ENCODE data around the gene FBXO8. TPM values are rescaled to one million over a fixed set of nuclear protein-coding genes. Genes with fewer than 3 reads are reported as not detected.

Gene FBXO8
- total RNA-seq, 1 donor from 2014 or later, result 14.4 TPM

GRCh38 chr4:174230148-174230547 lies 53.3 kb downstream of the FBXO8 start:
- no peaks in the 10 kb centered on the region for H3K27me3 ChIP-seq (ENCODE audit: control insufficient read depth, insufficient read depth, low read length)
- no peak overlapping the region for H3K4me3 ChIP-seq (ENCODE audit: low read depth, low read length)
- DNase-seq (ENCODE audit: low read depth), result no peak
- TF ChIP-seq, protein P1, sequence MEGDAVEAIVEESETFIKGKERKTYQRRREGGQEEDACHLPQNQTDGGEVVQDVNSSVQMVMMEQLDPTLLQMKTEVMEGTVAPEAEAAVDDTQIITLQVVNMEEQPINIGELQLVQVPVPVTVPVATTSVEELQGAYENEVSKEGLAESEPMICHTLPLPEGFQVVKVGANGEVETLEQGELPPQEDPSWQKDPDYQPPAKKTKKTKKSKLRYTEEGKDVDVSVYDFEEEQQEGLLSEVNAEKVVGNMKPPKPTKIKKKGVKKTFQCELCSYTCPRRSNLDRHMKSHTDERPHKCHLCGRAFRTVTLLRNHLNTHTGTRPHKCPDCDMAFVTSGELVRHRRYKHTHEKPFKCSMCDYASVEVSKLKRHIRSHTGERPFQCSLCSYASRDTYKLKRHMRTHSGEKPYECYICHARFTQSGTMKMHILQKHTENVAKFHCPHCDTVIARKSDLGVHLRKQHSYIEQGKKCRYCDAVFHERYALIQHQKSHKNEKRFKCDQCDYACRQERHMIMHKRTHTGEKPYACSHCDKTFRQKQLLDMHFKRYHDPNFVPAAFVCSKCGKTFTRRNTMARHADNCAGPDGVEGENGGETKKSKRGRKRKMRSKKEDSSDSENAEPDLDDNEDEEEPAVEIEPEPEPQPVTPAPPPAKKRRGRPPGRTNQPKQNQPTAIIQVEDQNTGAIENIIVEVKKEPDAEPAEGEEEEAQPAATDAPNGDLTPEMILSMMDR (IDR thresholded peaks at IDR 0.05; ENCODE audit: insufficient read depth, low read length, poor library complexity, severe bottlenecking), result no peak
- no peaks in the 10 kb centered on the region for H3K36me3 ChIP-seq (ENCODE audit: control insufficient read depth, insufficient read depth, low read length)

DNA sequence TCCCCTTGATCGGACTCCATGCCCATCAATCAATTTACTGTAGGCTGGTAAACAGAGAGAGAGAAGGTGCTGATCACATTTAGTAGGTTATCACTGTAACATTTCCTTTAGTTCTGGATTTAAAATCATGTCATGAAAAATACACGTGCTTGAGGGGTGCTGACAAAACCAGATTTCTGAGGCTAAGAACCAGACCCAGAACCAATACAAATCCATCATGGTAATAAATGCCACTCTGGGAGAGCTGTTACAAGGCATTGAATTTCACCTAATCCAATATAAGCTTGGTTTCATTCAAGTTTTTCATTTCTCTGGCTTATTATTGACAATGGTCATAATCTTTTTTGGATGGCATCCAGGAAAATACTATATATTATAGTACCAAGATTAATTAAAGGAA lies 54.5 kb downstream of the FBXO8 start:
- no peak for DNase-seq (ENCODE audit: low read depth)
- no peaks in the 10 kb centered on the region for H3K27me3 ChIP-seq (ENCODE audit: control insufficient read depth, insufficient read depth, low read length)
- TF ChIP-seq, protein P1 (IDR thresholded peaks at IDR 0.05; ENCODE audit: insufficient read depth, low read length, poor library complexity, severe bottlenecking), result no peak
- no peak overlapping the region for H3K4me3 ChIP-seq (ENCODE audit: low read depth, low read length)
- H3K36me3 ChIP-seq (ENCODE audit: control insufficient read depth, insufficient read depth, low read length), result no peaks in the 10 kb centered on the region

- no peak for DNase-seq (ENCODE audit: low read depth)
- Histone ChIP-seq H3K4me3 (ENCODE audit: low read depth, low read length) (no peak overlapping the region), H3K27me3 (ENCODE audit: control insufficient read depth, insufficient read depth, low read length) (no peaks in the 10 kb centered on the region), H3K36me3 (ENCODE audit: control insufficient read depth, insufficient read depth, low read length) (no peaks in the 10 kb centered on the region)
- TF ChIP-seq, protein P1 (IDR thresholded peaks at IDR 0.05; ENCODE audit: insufficient read depth, low read length, poor library complexity, severe bottlenecking), result no peak
Observed at GRCh38 chr4:174225349-174226049, 58.0 kb downstream of the FBXO8 start.

GRCh38 chr4:174224550-174224949 lies 58.9 kb downstream of the FBXO8 start:
- TF ChIP-seq, protein P1 (IDR thresholded peaks at IDR 0.05; ENCODE audit: insufficient read depth, low read length, poor library complexity, severe bottlenecking), result no peak
- Histone ChIP-seq H3K4me3 (ENCODE audit: low read depth, low read length) (no peak overlapping the region), H3K36me3 (ENCODE audit: control insufficient read depth, insufficient read depth, low read length) (no peaks in the 10 kb centered on the region), H3K27me3 (ENCODE audit: control insufficient read depth, insufficient read depth, low read length) (no peaks in the 10 kb centered on the region)
- DNase-seq (ENCODE audit: low read depth), result no peak

DNA sequence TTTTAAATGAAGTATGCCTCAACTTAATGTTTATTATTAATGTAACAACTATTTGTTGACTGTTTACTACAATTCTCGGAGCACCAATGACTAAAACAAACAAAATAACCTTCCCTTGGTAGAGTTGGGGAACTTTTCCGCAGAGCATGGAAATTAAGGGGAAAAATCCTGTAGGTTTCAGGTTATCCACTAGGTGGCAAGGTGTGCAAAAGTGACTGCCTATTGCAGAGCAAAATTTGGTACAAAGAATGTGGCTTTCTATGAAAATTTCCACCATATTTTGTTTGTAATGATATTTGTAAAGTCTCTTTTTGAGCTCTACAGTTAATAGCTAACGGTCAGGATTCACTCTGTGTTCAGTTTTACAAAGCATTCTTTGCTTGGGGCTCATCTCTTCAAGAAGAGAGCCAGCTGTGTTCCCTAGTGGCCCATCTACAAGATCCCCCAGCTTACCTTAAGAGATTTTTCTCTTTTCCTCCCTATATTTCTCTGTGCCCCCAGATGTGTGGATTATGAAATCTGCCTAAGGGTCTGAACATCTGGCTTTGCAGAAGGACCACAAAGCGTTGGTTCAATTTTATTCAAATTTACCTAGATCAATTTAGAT lies 61.1 kb downstream of the FBXO8 start:
- no peaks in the 10 kb centered on the region for H3K36me3 ChIP-seq (ENCODE audit: control insufficient read depth, insufficient read depth, low read length)
- DNase-seq (ENCODE audit: low read depth), result no peak
- H3K4me3 ChIP-seq (ENCODE audit: low read depth, low read length), result no peak overlapping the region
- H3K27me3 ChIP-seq (ENCODE audit: control insufficient read depth, insufficient read depth, low read length), result peaks cover 14% of the 10 kb centered on the region
- TF ChIP-seq, protein P1 (IDR thresholded peaks at IDR 0.05; ENCODE audit: insufficient read depth, low read length, poor library complexity, severe bottlenecking), result peak; percentile 78
